ENCODE measurements around the gene PDE9A.
"Not testable (repeated sequence)": the region's sequence is repeated elsewhere in the genome, so short reads cannot be mapped to it uniquely, and the experiment has no call there.

Gene PDE9A

GRCh38 chr21:42799516-42799915, 146.1 kb downstream of the PDE9A start:
- Histone ChIP-seq H3K4me3 (ENCODE audit: low read depth in 1 of 2, low read length in 2 of 2) (no peak overlapping the region), H3K36me3 (ENCODE audit: control insufficient read depth in 1 of 2, insufficient read depth in 2 of 2, low read length in 2 of 2) (no peaks in the 10 kb centered on the region), H3K27me3 (ENCODE audit: control insufficient read depth in 1 of 2, insufficient read depth in 2 of 2, low read length in 2 of 2) (no peaks in the 10 kb centered on the region), H3K4me1 (ENCODE audit: control insufficient read depth in 1 of 2, insufficient read depth in 2 of 2, low read length in 2 of 2) (no peaks in the 10 kb centered on the region), H3K9me3 (ENCODE audit: control insufficient read depth in 1 of 2, low read length in 2 of 2) (no peaks in the 10 kb centered on the region), H3K27ac (ENCODE audit: low read depth, low read length) (no peak overlapping the region), H3K9ac (ENCODE audit: low read depth in 1 of 2, low read length in 2 of 2) (no peak overlapping the region)

GRCh38 chr21:42799948-42800347, 146.5 kb downstream of the PDE9A start:
- H3K4me3 ChIP-seq (ENCODE audit: low read depth in 1 of 2, low read length in 2 of 2) = no peak overlapping the region
- H3K27me3 ChIP-seq (ENCODE audit: control insufficient read depth in 1 of 2, insufficient read depth in 2 of 2, low read length in 2 of 2) = no peaks in the 10 kb centered on the region
- no peak overlapping the region for H3K9ac ChIP-seq (ENCODE audit: low read depth in 1 of 2, low read length in 2 of 2)
- no peaks in the 10 kb centered on the region for H3K9me3 ChIP-seq (ENCODE audit: control insufficient read depth in 1 of 2, low read length in 2 of 2)
- no peak overlapping the region for H3K27ac ChIP-seq (ENCODE audit: low read depth, low read length)
- H3K36me3 ChIP-seq (ENCODE audit: control insufficient read depth in 1 of 2, insufficient read depth in 2 of 2, low read length in 2 of 2) = no peaks in the 10 kb centered on the region
- no peaks in the 10 kb centered on the region for H3K4me1 ChIP-seq (ENCODE audit: control insufficient read depth in 1 of 2, insufficient read depth in 2 of 2, low read length in 2 of 2)

GRCh38 chr21:42801616-42802015, 148.2 kb downstream of the PDE9A start:
- not testable (repeated sequence) for H3K4me3 ChIP-seq (ENCODE audit: low read depth in 1 of 2, low read length in 2 of 2); H3K36me3 ChIP-seq (ENCODE audit: control insufficient read depth in 1 of 2, insufficient read depth in 2 of 2, low read length in 2 of 2); H3K4me1 ChIP-seq (ENCODE audit: control insufficient read depth in 1 of 2, insufficient read depth in 2 of 2, low read length in 2 of 2); H3K9ac ChIP-seq (ENCODE audit: low read depth in 1 of 2, low read length in 2 of 2); H3K27me3 ChIP-seq (ENCODE audit: control insufficient read depth in 1 of 2, insufficient read depth in 2 of 2, low read length in 2 of 2); H3K27ac ChIP-seq (ENCODE audit: low read depth, low read length); H3K9me3 ChIP-seq (ENCODE audit: control insufficient read depth in 1 of 2, low read length in 2 of 2)

GRCh38 chr21:42806509-42807140, 153.2 kb downstream of the PDE9A start:
- Histone ChIP-seq H3K4me1 (ENCODE audit: control insufficient read depth in 1 of 2, insufficient read depth in 2 of 2, low read length in 2 of 2) (no peaks in the 10 kb centered on the region), H3K27ac (ENCODE audit: low read depth, low read length) (no peak overlapping the region), H3K9me3 (ENCODE audit: control insufficient read depth in 1 of 2, low read length in 2 of 2) (no peaks in the 10 kb centered on the region), H3K27me3 (ENCODE audit: control insufficient read depth in 1 of 2, insufficient read depth in 2 of 2, low read length in 2 of 2) (peaks cover 0 to 3% of the 10 kb centered on the region in 2 donors), H3K36me3 (ENCODE audit: control insufficient read depth in 1 of 2, insufficient read depth in 2 of 2, low read length in 2 of 2) (no peaks in the 10 kb centered on the region), H3K4me3 (ENCODE audit: low read depth in 1 of 2, low read length in 2 of 2) (no peak overlapping the region), H3K9ac (ENCODE audit: low read depth in 1 of 2, low read length in 2 of 2) (no peak overlapping the region)

- H3K9ac ChIP-seq (ENCODE audit: low read depth in 1 of 2, low read length in 2 of 2); H3K9me3 ChIP-seq (ENCODE audit: control insufficient read depth in 1 of 2, low read length in 2 of 2); H3K36me3 ChIP-seq (ENCODE audit: control insufficient read depth in 1 of 2, insufficient read depth in 2 of 2, low read length in 2 of 2); H3K27me3 ChIP-seq (ENCODE audit: control insufficient read depth in 1 of 2, insufficient read depth in 2 of 2, low read length in 2 of 2); H3K4me3 ChIP-seq (ENCODE audit: low read depth in 1 of 2, low read length in 2 of 2); H3K27ac ChIP-seq (ENCODE audit: low read depth, low read length); H3K4me1 ChIP-seq (ENCODE audit: control insufficient read depth in 1 of 2, insufficient read depth in 2 of 2, low read length in 2 of 2): not testable (repeated sequence)
Observed at GRCh38 chr21:42807293-42807895, 154.0 kb downstream of the PDE9A start.

GRCh38 chr21:42807938-42808613, 154.7 kb downstream of the PDE9A start:
- Histone ChIP-seq H3K9me3 (ENCODE audit: control insufficient read depth in 1 of 2, low read length in 2 of 2) (no peaks in the 10 kb centered on the region), H3K9ac (ENCODE audit: low read depth in 1 of 2, low read length in 2 of 2) (no peak overlapping the region), H3K27ac (ENCODE audit: low read depth, low read length) (no peak overlapping the region), H3K4me3 (ENCODE audit: low read depth in 1 of 2, low read length in 2 of 2) (no peak overlapping the region), H3K36me3 (ENCODE audit: control insufficient read depth in 1 of 2, insufficient read depth in 2 of 2, low read length in 2 of 2) (no peaks in the 10 kb centered on the region), H3K4me1 (ENCODE audit: control insufficient read depth in 1 of 2, insufficient read depth in 2 of 2, low read length in 2 of 2) (no peaks in the 10 kb centered on the region), H3K27me3 (ENCODE audit: control insufficient read depth in 1 of 2, insufficient read depth in 2 of 2, low read length in 2 of 2) (peaks cover 0 to 3% of the 10 kb centered on the region in 2 donors)

GRCh38 chr21:42809171-42809570, 155.8 kb downstream of the PDE9A start:
- H3K27me3 ChIP-seq (ENCODE audit: control insufficient read depth in 1 of 2, insufficient read depth in 2 of 2, low read length in 2 of 2) = peaks cover 0 to 3% of the 10 kb centered on the region in 2 donors
- H3K27ac ChIP-seq (ENCODE audit: low read depth, low read length) = no peak overlapping the region
- no peaks in the 10 kb centered on the region for H3K9me3 ChIP-seq (ENCODE audit: control insufficient read depth in 1 of 2, low read length in 2 of 2)
- H3K9ac ChIP-seq (ENCODE audit: low read depth in 1 of 2, low read length in 2 of 2) = no peak overlapping the region
- no peaks in the 10 kb centered on the region for H3K36me3 ChIP-seq (ENCODE audit: control insufficient read depth in 1 of 2, insufficient read depth in 2 of 2, low read length in 2 of 2)
- H3K4me1 ChIP-seq (ENCODE audit: control insufficient read depth in 1 of 2, insufficient read depth in 2 of 2, low read length in 2 of 2) = no peaks in the 10 kb centered on the region
- H3K4me3 ChIP-seq (ENCODE audit: low read depth in 1 of 2, low read length in 2 of 2) = no peak overlapping the region

- no peaks in the 10 kb centered on the region for H3K36me3 ChIP-seq (ENCODE audit: control insufficient read depth in 1 of 2, insufficient read depth in 2 of 2, low read length in 2 of 2)
- no peak overlapping the region for H3K27ac ChIP-seq (ENCODE audit: low read depth, low read length)
- H3K4me1 ChIP-seq (ENCODE audit: control insufficient read depth in 1 of 2, insufficient read depth in 2 of 2, low read length in 2 of 2) = no peaks in the 10 kb centered on the region
- H3K4me3 ChIP-seq (ENCODE audit: low read depth in 1 of 2, low read length in 2 of 2) = no peak overlapping the region
- peaks cover 0 to 3% of the 10 kb centered on the region in 2 donors for H3K27me3 ChIP-seq (ENCODE audit: control insufficient read depth in 1 of 2, insufficient read depth in 2 of 2, low read length in 2 of 2)
- no peaks in the 10 kb centered on the region for H3K9me3 ChIP-seq (ENCODE audit: control insufficient read depth in 1 of 2, low read length in 2 of 2)
- H3K9ac ChIP-seq (ENCODE audit: low read depth in 1 of 2, low read length in 2 of 2) = no peak overlapping the region
Observed at GRCh38 chr21:42809577-42810475, 156.4 kb downstream of the PDE9A start.

GRCh38 chr21:42811960-42812359, 158.5 kb downstream of the PDE9A start:
- H3K9ac ChIP-seq (ENCODE audit: low read depth in 1 of 2, low read length in 2 of 2) = no peak overlapping the region
- peaks cover 0 to 3% of the 10 kb centered on the region in 2 donors for H3K27me3 ChIP-seq (ENCODE audit: control insufficient read depth in 1 of 2, insufficient read depth in 2 of 2, low read length in 2 of 2)
- H3K27ac ChIP-seq (ENCODE audit: low read depth, low read length) = no peak overlapping the region
- H3K36me3 ChIP-seq (ENCODE audit: control insufficient read depth in 1 of 2, insufficient read depth in 2 of 2, low read length in 2 of 2) = no peaks in the 10 kb centered on the region
- H3K4me1 ChIP-seq (ENCODE audit: control insufficient read depth in 1 of 2, insufficient read depth in 2 of 2, low read length in 2 of 2) = no peaks in the 10 kb centered on the region
- H3K9me3 ChIP-seq (ENCODE audit: control insufficient read depth in 1 of 2, low read length in 2 of 2) = peaks cover 0 to 5% of the 10 kb centered on the region in 2 donors
- no peak overlapping the region for H3K4me3 ChIP-seq (ENCODE audit: low read depth in 1 of 2, low read length in 2 of 2)
